ENCODE measurements around the gene RAB4B.
"Not testable (repeated sequence)": the region's sequence is repeated elsewhere in the genome, so short reads cannot be mapped to it uniquely, and the experiment has no call there.

Gene RAB4B

DNA sequence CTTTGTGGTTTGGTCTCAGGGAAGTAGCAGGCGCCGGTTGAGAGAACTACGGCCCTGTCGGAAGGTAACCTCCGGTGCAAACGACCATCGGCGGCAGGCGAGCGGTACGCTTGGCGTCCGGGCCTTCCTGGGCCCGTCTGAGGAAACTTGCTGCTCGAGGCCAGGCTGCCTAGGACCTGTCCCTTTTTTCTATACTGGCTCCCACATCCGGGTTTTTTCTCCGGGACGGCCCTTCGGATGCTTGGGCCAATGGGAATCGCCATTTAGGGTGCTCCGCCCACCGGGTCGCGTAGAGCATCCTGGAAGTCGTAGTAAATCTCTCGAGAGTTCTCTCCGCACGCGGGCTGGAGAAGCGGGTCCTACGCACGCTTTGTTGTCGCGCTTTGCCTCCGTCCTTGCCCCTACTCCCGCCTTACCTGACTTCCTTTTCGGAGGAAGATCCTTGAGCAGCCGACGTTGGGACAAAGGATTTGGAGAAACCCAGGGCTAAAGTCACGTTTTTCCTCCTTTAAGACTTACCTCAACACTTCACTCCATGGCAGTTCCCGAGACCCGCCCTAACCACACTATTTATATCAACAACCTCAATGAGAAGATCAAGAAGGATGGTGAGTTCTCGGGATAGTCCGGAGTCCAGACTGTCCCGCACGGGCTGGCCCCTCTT is 27.0 kb upstream of the RAB4B start, which contains the start of gene SNRPA:
SNRPA (plus strand) TSS at position 330 of the 664 bp plus-strand sequence; CDS start at position 536, 206 bp downstream.
- peak; percentile 99 for DNase-seq

DNA sequence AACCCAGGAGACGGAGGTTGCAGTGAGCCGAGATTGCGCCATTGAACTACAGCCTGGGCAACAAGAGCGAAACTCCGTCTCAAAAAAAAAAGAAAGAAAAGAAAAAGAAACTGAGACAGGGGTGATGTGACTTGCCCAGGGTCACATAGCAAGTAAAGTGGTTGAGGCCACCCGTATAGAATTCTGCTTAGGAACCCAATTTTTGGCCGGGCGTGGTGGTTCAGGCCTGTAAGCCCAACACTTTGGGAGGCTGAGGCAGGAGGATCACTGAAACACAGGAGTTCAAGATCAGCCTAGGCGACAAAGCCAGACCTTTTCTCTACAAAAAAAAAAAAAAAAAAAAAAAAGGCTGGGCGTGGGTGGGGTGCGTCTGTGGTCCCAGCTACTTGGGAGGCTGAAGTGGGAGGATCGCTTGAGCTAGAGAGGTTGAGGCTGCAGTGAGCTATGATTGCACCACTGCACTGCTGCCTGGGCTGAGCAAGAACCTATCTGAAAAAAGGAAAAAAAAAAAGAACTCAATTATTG is 25.7 kb upstream of the RAB4B start:
- DNase-seq: peak in 2 of 3 donors; percentile 25 to 30

DNA sequence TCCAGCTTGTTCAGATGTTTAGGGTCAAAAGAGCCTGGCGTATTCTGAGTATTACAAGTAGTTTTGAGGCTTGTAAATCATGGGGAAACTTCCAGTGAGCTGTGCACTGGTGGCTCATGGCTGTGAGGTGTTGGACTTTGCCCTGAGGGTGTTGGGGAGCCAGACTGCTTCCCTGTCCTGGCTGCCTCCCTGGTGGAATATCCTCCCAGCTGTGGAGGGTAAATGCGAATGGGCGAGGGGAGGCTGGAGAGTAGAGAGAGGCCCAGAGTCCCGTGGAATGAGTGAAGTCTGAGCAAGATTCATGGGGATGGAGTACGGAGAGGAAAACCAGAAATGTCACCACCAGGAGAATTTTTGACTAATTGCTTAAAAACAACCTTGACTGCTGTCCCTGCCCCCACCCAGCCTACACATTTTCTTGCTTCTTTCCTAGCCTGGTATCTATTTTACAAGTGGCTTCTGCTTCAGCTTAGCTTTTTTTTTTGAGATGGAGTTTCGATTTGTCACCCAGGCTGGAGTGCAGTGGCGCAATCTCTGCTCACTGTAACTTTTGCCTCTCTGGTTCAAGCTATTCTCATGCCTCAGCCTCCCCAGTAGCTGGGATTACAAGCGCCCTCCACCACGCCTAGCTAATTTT is 23.3 kb upstream of the RAB4B start:
- peak; percentile 82 to 85 (median 83) for DNase-seq

DNA sequence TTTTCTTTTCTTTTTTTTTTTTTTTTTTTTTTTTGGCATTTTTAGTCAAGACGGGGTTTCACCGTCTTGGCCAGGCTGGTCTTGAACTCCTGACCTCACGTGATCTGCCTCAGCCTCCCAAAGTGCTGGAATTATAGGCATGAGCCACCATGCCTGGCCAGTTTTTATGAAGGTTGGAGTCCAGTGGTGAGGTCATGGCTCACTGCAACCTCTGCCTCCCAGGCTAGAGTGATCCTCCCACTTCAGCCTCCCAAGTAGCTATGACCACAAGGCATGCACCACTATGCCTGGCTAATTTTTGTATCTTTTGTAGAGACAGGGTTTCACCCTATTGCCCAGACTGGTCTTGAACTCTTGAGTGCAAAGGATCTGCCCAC is 22.8 kb upstream of the RAB4B start:
- peak in 2 of 3 donors; percentile 20 to 27 for DNase-seq

- no peak for DNase-seq
Measured at GRCh38 chr19:40755791-40756190, 22.3 kb upstream of the RAB4B start.

DNA sequence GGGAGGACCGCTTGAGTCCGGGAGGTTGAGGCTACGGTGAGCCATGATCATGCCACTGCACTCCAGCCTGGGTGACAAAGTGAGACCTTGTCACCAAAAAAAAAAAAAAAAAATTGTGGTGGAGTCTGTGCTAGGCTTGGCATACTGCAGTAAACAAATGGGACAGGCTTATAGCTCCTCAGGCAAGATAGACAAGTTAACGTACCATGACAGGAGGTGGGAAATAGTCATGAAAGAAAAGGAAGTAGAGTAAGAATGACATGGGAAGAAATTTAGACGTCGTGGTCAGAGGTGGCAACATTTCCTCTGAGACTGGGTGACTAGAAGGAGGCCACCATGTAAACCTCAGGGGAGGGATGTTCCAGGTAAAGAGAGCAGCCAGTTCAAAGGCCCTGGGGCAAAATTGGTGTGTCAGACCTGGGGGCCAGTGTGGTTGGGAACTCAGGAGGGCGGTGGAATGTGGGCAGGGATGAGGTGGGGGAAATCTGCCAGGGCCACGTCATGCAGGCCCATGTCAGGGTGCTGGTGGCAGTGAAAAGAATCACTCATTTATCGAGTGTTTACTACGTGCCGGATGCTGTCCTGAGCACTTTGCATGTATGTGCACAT is 21.4 kb upstream of the RAB4B start:
- no peak for DNase-seq

DNA sequence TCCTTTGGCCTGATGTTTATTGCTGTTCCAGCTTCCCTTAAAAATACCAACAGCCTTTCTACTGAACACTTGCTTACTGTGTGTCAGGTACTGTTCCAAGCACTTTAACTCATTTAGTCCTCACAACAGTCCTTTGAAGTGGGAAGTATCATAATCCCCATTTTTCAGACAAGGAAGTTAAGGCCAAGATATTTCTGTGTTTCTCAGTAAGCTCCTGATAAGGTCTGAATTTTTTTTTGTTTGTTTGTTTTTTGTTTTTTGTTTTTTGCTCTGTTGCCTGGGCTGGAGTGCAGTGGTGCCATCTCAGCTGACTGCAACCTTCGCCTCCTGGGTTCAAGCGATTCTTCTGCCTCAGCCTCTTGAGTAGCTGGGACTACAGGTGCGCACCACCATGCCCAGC is 19.6 kb upstream of the RAB4B start:
- DNase-seq: no peak

DNA sequence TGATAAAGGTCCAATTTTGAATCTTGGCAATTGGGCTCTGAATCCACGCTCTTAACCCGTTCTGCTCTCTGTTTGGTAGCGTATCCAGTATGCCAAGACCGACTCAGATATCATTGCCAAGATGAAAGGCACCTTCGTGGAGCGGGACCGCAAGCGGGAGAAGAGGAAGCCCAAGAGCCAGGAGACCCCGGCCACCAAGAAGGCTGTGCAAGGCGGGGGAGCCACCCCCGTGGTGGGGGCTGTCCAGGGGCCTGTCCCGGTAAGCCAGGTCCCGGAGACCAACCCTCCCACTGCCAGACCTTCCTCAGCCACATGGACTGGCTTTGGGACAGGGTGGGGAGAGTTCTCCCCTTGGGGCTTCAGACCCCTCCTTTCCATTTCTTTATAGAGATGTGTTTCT is 18.7 kb upstream of the RAB4B start:
- no peak for DNase-seq

- no peak for DNase-seq
Measured at GRCh38 chr19:40762754-40763470, 15.1 kb upstream of the RAB4B start.

- DNase-seq: no peak
Measured at GRCh38 chr19:40763526-40763925, 14.5 kb upstream of the RAB4B start.

GRCh38 chr19:40763963-40764362 is 14.1 kb upstream of the RAB4B start:
- no peak for DNase-seq

DNA sequence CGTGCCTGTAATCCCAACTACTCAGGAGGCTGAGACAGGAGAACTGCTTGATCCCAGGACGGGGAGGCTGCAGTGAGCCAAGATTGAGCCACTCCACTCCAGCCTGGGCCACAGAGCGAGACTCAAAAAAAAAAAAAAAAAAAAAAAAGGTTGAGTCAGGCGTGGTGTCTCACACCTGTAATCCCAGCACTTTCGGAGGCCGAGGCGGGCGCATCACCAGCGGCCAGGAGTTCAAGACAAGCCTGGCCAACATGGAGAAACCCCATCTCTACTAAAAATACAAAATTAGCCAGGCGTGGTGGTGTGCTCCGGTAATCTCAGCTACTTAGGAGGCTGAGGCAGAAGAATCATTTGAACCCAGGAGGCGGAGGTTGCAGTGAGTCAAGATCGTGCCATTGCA is 11.7 kb upstream of the RAB4B start:
- not testable (repeated sequence) for DNase-seq

GRCh38 chr19:40768869-40769268 is 9.2 kb upstream of the RAB4B start:
- peak in 1 of 3 donors; percentile 52 for DNase-seq

GRCh38 chr19:40771101-40771862 is 6.8 kb upstream of the RAB4B start:
- DNase-seq: peak in 1 of 3 donors; percentile 23

DNA sequence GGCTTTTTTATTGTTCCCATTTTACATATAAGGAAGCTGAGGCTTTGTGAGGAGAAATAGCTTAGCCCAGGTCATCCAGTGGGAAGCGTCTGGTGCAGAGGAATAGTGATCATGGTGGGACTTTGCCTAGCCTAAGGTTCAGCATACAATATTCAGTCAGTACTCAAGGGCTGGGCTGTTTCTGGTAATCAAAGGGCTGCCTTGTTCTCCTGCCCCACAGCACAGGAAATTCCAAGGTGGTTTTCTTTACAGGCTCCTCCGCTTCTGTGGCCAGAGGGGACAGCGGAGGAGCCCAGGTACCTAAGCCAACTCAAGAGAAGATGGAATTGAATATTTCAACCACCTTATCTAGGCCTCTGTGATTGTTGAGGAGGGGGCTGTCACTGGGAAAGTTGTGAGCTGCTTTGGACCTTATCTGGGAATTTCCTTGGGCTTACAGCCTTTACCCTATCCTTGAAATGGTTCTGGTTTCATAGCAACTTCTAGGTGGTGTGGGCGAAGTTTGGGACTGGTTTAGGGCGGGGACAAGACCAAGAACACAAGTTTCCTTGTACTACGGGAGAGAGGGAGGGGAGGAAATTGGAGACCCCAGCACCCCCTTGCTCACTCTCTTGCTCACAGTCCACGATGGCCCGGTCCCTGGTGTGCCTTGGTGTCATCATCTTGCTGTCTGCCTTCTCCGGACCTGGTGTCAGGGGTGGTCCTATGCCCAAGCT is 3.0 kb upstream of the RAB4B start, which contains the start of gene MIA:
MIA (plus strand) TSS at position 606 of the 716 bp plus-strand sequence; CDS start at position 628, 22 bp downstream.
- DNase-seq: no peak

DNA sequence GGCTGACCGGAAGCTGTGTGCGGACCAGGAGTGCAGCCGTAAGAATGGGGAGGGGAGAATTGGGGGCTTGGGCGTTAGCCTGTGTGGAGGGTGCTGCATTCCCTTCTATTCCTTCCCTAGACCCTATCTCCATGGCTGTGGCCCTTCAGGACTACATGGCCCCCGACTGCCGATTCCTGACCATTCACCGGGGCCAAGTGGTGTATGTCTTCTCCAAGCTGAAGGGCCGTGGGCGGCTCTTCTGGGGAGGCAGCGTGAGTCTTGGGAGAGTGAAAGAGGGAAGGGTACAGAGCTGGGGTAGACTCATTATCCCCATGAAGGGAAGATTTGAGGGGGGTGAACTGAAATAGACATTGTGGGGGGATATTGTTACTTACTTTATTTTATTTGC is 2.4 kb upstream of the RAB4B start:
- DNase-seq: no peak

GRCh38 chr19:40776364-40776763 is 1.7 kb upstream of the RAB4B start:
- no peak for DNase-seq

DNA sequence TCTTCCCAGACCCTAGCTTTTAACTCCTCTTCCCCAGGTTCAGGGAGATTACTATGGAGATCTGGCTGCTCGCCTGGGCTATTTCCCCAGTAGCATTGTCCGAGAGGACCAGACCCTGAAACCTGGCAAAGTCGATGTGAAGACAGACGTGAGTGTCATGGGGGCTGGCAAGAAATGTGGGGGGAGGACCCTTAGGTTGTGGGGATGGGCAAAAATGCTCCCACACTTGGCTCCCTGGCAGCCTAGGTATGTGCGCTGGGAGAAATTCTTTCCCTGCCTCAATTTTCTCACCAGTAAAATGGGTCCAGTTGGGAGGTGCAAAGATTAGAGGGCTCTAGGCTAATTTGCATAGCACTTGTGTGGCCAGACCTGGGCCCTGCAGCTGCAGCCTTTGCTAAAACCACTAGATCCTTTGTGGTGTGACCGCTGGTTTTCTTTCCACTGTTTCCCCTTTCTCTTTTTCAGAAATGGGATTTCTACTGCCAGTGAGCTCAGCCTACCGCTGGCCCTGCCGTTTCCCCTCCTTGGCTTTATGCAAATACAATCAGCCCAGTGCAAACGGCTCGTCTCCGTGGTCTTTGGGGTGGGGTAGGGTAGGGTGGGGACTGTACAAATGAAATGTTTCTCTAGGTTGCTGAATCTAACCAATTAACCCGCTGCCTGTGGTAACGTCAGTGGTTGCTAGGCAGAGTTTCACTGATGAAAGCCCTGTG is 959 bp upstream of the RAB4B start:
- DNase-seq: peak; percentile 93 to 97 (median 95)

- no peak for DNase-seq
Measured at GRCh38 chr19:40777645-40777936, 456 bp upstream of the RAB4B start.

DNA sequence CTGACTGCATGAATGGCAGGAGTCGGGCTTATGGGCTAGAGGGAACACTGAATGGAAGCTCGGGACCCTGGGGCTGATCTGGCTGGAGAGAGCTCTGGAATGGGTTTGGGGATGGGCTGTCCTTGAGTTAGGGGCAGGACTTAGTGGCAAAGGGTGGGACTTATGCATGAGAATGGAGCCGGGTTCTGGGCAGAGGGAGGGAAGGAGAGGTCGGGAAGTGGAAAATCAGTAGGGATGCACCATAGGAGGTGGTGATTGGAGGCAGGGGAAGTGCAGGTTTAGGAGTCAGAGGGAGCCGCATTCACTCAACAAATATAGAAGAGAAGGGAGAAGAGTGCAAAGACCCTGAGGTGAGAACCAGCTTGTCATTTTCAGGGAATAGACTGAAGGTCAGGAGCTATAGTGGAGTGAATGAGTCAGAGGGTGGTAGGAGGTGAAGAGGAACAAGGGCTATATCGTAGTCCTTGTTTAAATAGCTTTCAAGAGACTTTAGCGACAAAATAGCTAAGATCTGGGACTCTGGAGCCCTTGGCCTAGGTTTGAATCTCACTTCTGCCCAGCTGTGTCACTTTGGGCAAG is 748 bp downstream of the RAB4B start:
- DNase-seq: peak; percentile 62 to 73 (median 64)

DNA sequence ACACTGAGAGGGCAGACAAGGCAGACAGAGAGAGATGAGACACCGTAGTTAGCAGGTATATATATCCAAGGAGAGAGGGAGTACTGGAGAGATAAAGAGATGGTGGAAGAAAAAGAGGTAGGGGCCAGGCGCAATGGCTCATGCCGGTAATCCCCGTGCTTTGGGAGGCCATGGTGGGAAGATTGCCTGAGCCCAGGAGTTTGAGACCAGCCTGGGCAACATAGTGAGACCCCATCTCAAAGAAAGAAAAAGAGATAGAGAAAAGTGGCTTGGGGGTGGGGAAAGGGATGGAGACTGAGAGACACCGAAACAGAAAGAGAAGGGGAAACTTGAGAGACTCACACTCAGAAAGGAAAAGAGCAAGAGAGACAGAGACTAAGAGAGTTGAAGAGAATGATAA is 2.5 kb downstream of the RAB4B start:
- DNase-seq: no peak

All from suppressor macrophage treated with lipopolysaccharide for 1 hour (primary cell).